Memory B cell (primary cell): ENCODE results near the gene ARHGAP4.
A peak's percentile ranks its signal among the peaks of the same experiment; 100 is the strongest.

Experiments used
- ATAC-seq: fragments of 150-1000 bp; cut with Tn5 transposase; 2 replicates; pipeline ENCODE4 v1.10.0; 2021; ENCODE audit warnings: low read depth, mild to moderate bottlenecking, moderate library complexity
- DNase-seq, 2 donors: peaks; one replicate each; pipeline ENCODE4 v3.0.0; 2022; ENCODE audit warnings: low spot score in 2 of 2
- H3K27ac Mint-ChIP-seq: one replicate; pipeline ENCODE4 v1.8.0; 2022; ENCODE audit warnings: mild to moderate bottlenecking, moderate library complexity, mixed read lengths
- H3K27me3 Mint-ChIP-seq: one replicate; pipeline ENCODE4 v1.8.0; 2022; ENCODE audit warnings: mixed read lengths
- H3K36me3 Mint-ChIP-seq: one replicate; pipeline ENCODE4 v1.8.0; 2022; ENCODE audit warnings: mild to moderate bottlenecking, mixed read lengths
- H3K4me1 Mint-ChIP-seq: one replicate; pipeline ENCODE4 v1.8.0; 2022; ENCODE audit warnings: mixed read lengths
- H3K4me3 Mint-ChIP-seq: one replicate; pipeline ENCODE4 v1.8.0; 2022; ENCODE audit warnings: mild to moderate bottlenecking, moderate library complexity, mixed read lengths
- H3K9me3 Mint-ChIP-seq: one replicate; pipeline ENCODE4 v1.8.0; 2022; ENCODE audit warnings: mixed read lengths

The ARHGAP4 gene

DNA sequence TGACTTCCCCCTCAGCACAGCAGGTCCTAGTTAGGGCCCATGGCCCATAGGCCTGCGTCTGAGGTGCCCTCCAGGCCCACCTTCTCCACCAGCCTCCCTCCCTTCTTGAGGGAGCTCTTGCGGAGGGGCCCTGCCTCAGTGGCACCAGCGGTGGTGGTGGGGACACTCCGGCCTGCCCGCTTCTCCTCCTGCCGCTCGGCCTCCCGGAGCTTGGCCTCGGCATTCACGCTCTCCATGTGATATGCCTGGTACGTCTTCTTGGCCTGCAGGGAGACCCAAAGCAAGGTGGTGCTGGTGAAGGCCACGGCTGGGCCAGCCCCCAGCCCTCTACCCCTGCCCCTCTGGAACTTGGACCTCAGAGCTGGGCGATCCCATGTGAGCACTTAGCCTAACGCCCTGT is 5.5 kb downstream of the ARHGAP4 start:
- Mint-ChIP-seq H3K27me3 (no peaks in the 10 kb centered on the region), H3K36me3 (peaks cover 16% of the 10 kb centered on the region), H3K9me3 (no peaks in the 10 kb centered on the region), H3K27ac (no peak overlapping the region), H3K4me1 (peaks cover 18% of the 10 kb centered on the region), H3K4me3 (no peak overlapping the region)
- ATAC-seq, result no peak
- no peak for DNase-seq

GRCh38 chrX:153919281-153919680 is 6.8 kb downstream of the ARHGAP4 start:
- H3K27ac Mint-ChIP-seq, result no peak overlapping the region
- H3K36me3 Mint-ChIP-seq, result peaks cover 16% of the 10 kb centered on the region
- H3K9me3 Mint-ChIP-seq, result no peaks in the 10 kb centered on the region
- H3K4me3 Mint-ChIP-seq, result no peak overlapping the region
- ATAC-seq, result no peak
- DNase-seq, result no peak
- H3K4me1 Mint-ChIP-seq, result peaks cover 15% of the 10 kb centered on the region
- no peaks in the 10 kb centered on the region for H3K27me3 Mint-ChIP-seq

DNA sequence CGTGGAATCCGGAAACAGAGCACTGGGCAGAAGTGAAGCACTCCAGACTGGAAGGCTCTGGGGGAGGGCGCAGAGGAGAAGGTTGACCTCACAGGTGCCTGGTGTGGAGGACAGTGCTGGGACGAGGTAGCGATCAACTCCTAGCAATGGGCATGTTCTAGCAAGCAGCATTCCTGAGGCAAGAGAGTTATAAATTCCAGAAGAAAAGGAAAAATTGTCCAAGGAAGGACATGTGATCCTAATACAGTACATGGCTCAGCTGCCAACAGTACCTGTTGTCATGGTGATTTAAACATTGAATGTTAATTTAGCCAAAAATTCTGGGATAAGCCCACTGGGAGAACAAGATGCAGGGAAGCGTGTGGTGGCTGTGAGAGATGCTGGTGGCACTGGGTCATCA is 8.2 kb downstream of the ARHGAP4 start:
- H3K4me3 Mint-ChIP-seq, result no peak overlapping the region

GRCh38 chrX:153913701-153914100 is 12.4 kb downstream of the ARHGAP4 start:
- Mint-ChIP-seq H3K4me3 (no peak overlapping the region), H3K9me3 (no peaks in the 10 kb centered on the region), H3K36me3 (peaks cover 13% of the 10 kb centered on the region), H3K27ac (no peak overlapping the region), H3K4me1 (peaks cover 5% of the 10 kb centered on the region), H3K27me3 (no peaks in the 10 kb centered on the region)
- ATAC-seq (no peak), DNase-seq (no peak)

More for the DNA sequence above, 8.2 kb downstream of the ARHGAP4 start:
- no peaks in the 10 kb centered on the region for H3K9me3 Mint-ChIP-seq
- peaks cover 8% of the 10 kb centered on the region for H3K4me1 Mint-ChIP-seq
- no peak overlapping the region for H3K27ac Mint-ChIP-seq
- no peaks in the 10 kb centered on the region for H3K27me3 Mint-ChIP-seq
- no peak for DNase-seq
- no peak for ATAC-seq
- H3K36me3 Mint-ChIP-seq, result peaks cover 17% of the 10 kb centered on the region

DNA sequence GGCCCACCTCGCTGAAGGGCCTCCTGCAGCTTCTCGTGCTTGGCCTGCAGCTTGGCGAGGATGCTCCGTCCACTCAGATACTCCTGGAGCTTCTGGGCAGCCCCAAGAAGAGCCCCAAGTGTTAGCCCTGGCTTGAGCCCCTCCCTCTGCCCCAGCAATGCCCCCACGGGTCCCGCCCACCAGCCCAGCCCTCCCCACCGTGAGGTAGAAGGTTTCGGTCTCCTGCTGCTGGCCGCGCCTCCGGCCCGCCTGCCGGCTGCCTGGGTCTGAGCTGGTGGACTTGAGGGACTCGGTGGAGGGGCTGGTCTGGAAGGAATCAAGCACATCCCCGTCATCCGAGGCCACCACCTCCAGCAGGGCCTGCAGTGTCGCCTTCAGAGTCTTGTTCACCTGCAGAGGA is 12.9 kb downstream of the ARHGAP4 start:
- Mint-ChIP-seq H3K27ac (no peak overlapping the region), H3K27me3 (no peaks in the 10 kb centered on the region), H3K9me3 (no peaks in the 10 kb centered on the region), H3K4me3 (no peak overlapping the region), H3K36me3 (peaks cover 15% of the 10 kb centered on the region), H3K4me1 (peaks cover 7% of the 10 kb centered on the region)
- DNase-seq (no peak), ATAC-seq (no peak)

DNA sequence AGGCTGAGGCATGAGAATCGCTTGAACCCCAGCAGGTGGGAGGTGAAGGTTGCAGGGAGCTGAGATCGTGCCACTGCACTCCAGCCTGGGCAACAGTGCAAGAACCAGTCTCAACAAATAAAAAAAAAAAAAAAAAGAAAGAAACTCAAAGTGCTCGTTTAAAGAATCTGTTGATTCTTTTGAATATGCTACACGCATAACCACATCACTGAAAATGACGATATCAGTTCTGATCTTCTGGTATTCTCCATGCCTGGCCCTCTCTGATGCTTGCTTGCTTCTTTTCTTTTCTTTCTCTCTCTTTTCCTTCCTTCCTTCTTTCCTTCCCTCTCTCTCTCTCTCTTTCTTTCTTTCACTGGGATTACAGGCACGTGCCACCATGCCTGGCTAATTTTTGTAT is 14.3 kb downstream of the ARHGAP4 start:
- H3K27me3 Mint-ChIP-seq, result no peaks in the 10 kb centered on the region
- DNase-seq (no peak), ATAC-seq (no peak)
- H3K27ac Mint-ChIP-seq, result no peak overlapping the region
- no peaks in the 10 kb centered on the region for H3K9me3 Mint-ChIP-seq
- H3K36me3 Mint-ChIP-seq, result peaks cover 12% of the 10 kb centered on the region
- peaks cover 7% of the 10 kb centered on the region for H3K4me1 Mint-ChIP-seq
- H3K4me3 Mint-ChIP-seq, result no peak overlapping the region

- ATAC-seq, result no peak
- peaks cover 8% of the 10 kb centered on the region for H3K36me3 Mint-ChIP-seq
- no peaks in the 10 kb centered on the region for H3K9me3 Mint-ChIP-seq
- H3K4me1 Mint-ChIP-seq, result peaks cover 5% of the 10 kb centered on the region
- H3K4me3 Mint-ChIP-seq, result no peak overlapping the region
- no peak for DNase-seq
- H3K27ac Mint-ChIP-seq, result no peak overlapping the region
- H3K27me3 Mint-ChIP-seq, result no peaks in the 10 kb centered on the region
Observed at GRCh38 chrX:153910446-153910845, 15.6 kb downstream of the ARHGAP4 start.

DNA sequence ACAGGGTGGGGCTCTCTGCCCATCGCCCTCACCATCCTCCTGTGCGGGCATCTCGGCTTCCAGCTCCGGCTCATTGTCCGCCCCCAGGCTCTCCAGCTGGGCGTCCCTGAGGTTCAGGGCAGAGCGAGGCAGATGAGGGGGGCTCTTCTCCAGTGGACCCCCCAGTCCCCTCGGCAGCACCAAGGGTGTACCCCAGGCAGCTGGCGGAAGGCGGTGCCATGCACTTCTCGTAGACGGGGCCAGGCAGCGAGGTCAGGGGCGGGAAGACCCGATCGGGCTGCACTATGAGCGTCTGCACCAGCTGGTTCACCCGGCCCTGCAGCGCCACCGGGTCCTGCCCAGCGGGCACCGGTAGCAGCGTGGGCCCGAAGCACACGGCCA is 16.1 kb downstream of the ARHGAP4 start:
- no peak for ATAC-seq
- no peak overlapping the region for H3K27ac Mint-ChIP-seq
- no peak overlapping the region for H3K4me3 Mint-ChIP-seq
- no peaks in the 10 kb centered on the region for H3K27me3 Mint-ChIP-seq
- peaks cover 8% of the 10 kb centered on the region for H3K36me3 Mint-ChIP-seq
- H3K4me1 Mint-ChIP-seq, result peaks cover 5% of the 10 kb centered on the region
- DNase-seq, result no peak
- H3K9me3 Mint-ChIP-seq, result no peaks in the 10 kb centered on the region

GRCh38 chrX:153909024-153909979 is 16.8 kb downstream of the ARHGAP4 start:
- Mint-ChIP-seq H3K9me3 (no peaks in the 10 kb centered on the region), H3K27ac (no peak overlapping the region)
- ATAC-seq, result peak; percentile 47

DNA sequence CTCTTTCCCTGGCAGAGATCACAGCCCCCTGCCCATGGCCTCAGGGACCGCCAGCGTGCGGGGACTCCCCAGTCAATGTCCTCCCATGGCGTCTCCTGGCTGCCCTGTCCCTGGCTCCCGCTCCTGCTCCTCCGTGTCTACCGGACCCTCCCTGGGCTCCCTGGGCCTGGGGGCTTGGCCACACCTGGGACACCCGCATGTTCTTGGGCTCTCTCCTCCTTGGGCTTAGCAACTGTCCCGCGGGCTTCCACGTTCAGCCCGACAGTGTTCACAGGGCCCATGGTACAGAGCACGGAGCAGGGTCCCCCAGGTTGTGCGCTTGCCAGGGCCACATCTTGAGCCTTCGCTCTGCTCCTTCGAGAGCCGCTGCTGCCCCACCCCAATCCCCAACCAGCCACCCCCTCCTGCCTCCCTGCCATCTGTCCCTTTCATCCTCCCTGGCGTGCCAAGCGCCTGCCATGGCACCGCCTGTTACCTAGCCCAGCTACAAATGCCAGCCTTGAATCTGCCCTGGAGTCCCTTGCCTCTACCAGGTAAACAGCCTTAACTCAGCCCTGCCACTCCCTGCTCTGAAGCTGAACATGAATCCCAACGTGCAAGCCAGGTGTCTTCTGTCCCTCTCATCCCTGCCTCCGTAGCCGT is 17.7 kb downstream of the ARHGAP4 start:
- Mint-ChIP-seq H3K27me3 (no peaks in the 10 kb centered on the region), H3K9me3 (no peaks in the 10 kb centered on the region), H3K27ac (no peak overlapping the region), H3K36me3 (peaks cover 6% of the 10 kb centered on the region), H3K4me3 (no peak overlapping the region), H3K4me1 (peaks cover 14% of the 10 kb centered on the region)
- ATAC-seq (no peak), DNase-seq (no peak)

More at GRCh38 chrX:153909024-153909979, 16.8 kb downstream of the ARHGAP4 start:
- DNase-seq, result no peak
- peaks cover 7% of the 10 kb centered on the region for H3K4me1 Mint-ChIP-seq
- H3K4me3 Mint-ChIP-seq, result no peak overlapping the region
- H3K36me3 Mint-ChIP-seq, result peaks cover 8% of the 10 kb centered on the region
- H3K27me3 Mint-ChIP-seq, result no peaks in the 10 kb centered on the region

GRCh38 chrX:153907456-153907855 is 18.6 kb downstream of the ARHGAP4 start:
- Mint-ChIP-seq H3K4me1 (peaks cover 22% of the 10 kb centered on the region), H3K36me3 (peaks cover 6% of the 10 kb centered on the region), H3K27ac (no peak overlapping the region), H3K9me3 (no peaks in the 10 kb centered on the region), H3K27me3 (no peaks in the 10 kb centered on the region), H3K4me3 (no peak overlapping the region)
- DNase-seq, result no peak
- ATAC-seq, result no peak

- no peaks in the 10 kb centered on the region for H3K27me3 Mint-ChIP-seq
- no peak overlapping the region for H3K4me3 Mint-ChIP-seq
- no peaks in the 10 kb centered on the region for H3K9me3 Mint-ChIP-seq
- H3K27ac Mint-ChIP-seq, result no peak overlapping the region
- DNase-seq, result no peak
- H3K4me1 Mint-ChIP-seq, result peaks cover 27% of the 10 kb centered on the region
- peaks cover 2% of the 10 kb centered on the region for H3K36me3 Mint-ChIP-seq
- no peak for ATAC-seq
Observed at GRCh38 chrX:153906126-153906917, 19.7 kb downstream of the ARHGAP4 start.

DNA sequence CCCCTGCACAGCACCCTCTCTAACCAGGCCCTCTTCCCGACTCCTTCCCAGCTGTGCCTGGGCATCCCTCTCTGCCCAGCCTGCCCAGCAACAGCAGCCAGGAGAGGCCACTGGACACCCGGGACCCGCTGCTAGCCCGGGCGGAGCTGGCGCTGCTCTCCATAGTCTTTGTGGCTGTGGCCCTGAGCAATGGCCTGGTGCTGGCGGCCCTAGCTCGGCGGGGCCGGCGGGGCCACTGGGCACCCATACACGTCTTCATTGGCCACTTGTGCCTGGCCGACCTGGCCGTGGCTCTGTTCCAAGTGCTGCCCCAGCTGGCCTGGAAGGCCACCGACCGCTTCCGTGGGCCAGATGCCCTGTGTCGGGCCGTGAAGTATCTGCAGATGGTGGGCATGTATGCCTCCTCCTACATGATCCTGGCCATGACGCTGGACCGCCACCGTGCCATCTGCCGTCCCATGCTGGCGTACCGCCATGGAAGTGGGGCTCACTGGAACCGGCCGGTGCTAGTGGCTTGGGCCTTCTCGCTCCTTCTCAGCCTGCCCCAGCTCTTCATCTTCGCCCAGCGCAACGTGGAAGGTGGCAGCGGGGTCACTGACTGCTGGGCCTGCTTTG is 20.5 kb downstream of the ARHGAP4 start:
- ATAC-seq, result no peak
- no peak overlapping the region for H3K27ac Mint-ChIP-seq
- DNase-seq, result no peak
- H3K9me3 Mint-ChIP-seq, result no peaks in the 10 kb centered on the region
- H3K36me3 Mint-ChIP-seq, result peaks cover 2% of the 10 kb centered on the region
- peaks cover 32% of the 10 kb centered on the region for H3K4me1 Mint-ChIP-seq
- no peaks in the 10 kb centered on the region for H3K27me3 Mint-ChIP-seq
- H3K4me3 Mint-ChIP-seq, result no peak overlapping the region
